GM19023 (cell line): ENCODE results near the gene AFF2.
"Not testable (repeated sequence)": the region's sequence is repeated elsewhere in the genome, so short reads cannot be mapped to it uniquely, and the experiment has no call there.

ENCODE experiments used
- ATAC-seq: cut with Tn5 transposase; IDR thresholded peaks from one replicate; pipeline ENCODE4 v1.9.1; 2021; ENCODE audit warnings: mild to moderate bottlenecking, moderate library complexity; ENCODE audit not compliant: unreplicated experiment

The AFF2 gene

DNA sequence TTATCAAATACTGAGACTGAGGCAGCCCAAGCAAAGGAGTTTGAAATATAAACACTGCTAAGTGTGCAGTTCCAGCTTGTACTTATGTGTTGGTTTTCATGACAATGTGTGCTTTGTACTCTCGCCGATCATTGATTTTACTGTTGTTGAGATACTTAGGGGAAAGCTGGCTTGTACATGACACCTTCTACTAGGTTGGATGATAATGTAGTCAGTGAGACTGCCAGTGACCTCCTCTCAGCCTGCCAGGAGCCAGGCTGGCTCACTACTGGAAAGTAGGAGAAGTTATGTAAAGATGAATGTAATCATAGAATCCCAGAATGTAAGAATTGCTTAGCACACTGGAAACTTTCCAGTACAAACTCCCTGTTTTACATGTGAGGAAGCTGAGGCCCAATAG, 132.0 kb downstream of the AFF2 start:
- ATAC-seq: no peak

DNA sequence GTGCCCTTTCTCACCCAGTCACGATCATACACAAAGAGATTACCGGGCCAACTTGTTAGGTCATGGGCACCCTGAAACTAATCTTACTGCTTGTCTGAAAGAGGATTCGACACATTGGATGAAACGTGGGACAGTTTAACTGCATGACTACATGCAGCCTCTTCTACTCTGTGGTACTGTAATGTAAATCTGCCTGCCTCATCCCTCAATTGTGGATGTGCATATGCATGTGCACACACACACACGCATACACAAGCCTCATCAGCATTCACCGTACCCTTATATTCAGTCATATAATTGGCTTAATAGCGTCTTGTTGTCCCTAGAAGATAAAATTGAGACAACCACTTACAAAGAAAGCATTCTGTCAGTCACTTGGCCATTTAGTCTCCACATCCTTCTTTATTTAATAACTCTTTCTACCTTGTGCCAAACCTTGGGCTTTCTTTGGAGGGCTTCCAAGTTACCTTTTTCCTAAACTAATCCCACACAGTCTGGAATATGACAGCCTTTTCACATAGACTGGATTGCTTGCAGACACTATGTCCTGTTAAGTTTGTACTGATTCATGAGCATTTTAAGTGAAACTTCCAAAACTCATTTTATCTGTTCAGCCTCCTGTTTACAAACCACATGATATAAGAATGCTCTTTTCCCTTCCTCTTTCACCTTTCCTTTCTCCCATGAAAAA, 132.9 kb downstream of the AFF2 start:
- no peak for ATAC-seq

DNA sequence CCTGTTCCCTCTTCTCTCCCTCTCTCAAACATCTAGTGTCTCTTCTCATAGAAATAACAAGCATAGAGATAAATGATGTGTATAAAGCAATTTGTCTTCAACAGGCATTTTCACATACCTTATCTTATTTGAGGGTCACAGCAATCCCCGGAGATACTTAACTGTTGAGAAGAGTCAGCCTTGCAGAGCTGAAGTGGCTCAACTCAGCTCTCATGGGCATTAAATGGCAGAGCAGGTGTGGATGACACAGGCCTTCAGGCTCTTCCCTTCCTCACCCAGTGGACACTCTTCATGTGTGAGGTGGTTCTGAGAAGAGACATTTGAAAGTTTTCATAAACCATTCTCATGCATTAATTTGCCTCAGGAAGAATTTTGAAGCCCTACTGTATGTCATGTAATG, 134.2 kb downstream of the AFF2 start:
- no peak for ATAC-seq

DNA sequence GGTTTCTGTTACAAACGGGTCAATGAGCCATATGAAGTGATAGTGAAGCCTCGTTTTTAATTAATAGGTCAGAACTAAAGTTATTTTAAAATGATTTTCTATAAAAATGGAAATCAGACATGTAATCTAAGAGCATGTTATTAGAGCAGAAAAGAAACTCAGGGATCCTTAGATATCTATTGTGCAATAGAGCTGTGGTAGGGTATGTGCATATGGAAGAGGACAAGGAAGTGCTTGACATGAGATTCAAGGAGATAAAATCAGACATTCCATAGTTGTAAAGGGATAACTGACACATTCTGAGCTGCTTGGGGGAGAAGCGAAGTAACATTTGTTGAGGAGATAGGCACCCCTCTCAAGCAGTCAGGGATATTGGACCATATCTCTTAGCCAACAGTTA, 143.0 kb downstream of the AFF2 start:
- ATAC-seq: no peak

DNA sequence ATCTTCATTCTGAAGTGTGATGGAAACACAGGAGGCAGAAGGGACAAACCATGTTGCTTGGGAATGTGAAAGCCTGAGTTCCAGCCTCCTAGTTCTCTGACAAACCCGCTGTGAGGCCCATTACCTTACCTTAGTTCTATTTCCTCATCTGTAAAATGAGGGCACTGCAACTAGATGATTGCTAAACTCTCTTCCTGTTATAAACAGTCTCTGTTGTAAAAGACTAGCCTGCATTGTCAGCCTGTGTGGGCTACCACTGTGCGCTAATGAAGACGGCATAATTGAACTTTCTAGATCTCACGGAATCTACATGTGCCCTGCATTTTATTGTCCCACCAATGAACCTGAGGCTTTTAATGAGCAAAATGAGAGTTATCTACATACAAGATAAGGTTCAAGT, 147.2 kb downstream of the AFF2 start:
- ATAC-seq: no peak

DNA sequence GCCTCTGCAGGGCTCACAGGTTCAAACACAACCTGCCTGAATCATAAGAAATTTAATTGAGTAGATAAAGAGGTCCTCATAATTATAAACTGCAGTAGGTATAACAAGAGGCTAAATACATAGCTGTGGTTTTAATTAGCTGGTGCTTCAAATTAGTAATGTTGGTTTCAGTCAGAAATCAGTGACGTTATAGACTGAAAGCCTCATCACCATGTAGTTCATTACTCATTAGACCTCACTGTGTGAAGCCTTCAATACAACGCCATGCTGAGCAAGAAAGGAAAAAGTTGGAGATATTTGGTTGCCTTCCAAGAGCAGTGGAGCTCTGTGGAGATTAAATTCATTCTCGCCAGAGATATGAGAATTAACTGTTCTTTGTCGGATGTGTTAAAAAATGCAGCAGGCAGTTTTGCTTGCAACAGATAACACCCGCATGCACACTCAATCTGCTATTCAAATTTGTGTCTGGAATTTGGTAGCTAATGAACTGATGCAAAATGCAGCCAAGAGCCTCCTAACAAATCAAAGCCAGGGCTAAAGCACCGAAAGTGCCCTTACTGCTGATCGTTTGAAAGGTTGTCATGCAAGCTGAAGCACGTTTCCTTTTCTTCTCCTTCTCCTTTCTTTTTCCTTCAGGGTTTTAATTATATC, 148.9 kb downstream of the AFF2 start:
- no peak for ATAC-seq

DNA sequence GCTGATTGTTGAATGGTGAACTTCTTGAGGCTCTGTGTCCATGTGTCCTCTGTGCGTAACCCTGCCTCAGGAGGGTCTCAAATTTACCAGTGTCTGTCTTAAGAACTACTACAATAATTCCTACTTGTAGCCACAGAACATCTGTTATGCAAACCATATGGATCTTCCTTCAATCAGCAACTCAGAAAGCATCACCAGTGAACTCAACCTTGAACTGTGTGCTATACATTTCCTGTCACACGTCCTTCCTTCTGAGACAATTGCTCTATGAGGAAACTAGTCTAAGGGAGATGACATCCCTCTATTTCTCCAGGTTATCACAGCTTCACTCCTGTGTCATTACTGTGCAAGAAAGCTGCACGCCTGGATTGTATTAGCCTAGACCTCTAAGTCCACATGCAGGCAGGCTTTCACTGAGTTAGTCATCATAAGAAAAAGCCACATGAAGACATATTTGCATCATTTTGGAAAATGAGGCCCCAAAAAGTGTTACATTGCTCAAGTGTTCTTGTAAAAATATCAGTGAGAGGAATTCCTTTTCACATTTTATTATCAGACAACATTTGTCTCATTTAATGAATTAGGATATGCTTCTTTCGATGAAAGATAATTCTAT, 157.8 kb downstream of the AFF2 start:
- no peak for ATAC-seq

DNA sequence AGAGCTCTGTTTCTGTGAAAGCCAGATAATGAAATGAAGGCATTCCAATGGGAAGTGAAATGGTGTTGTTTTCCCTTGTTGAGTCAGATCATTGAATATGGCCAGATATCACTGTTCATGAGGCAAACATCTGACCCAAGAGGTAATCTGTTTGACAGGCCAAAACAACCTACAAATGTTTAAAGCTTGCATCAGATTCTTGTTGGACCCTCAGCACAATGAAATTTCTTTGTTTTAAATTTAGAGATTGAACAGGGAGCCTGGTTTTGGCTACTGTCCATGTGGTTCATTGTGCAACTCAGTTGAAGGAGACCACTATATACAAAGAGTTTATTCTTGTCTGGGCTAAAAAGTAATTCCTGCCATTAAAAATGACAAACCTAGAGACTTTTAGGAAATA, 159.1 kb downstream of the AFF2 start:
- no peak for ATAC-seq

DNA sequence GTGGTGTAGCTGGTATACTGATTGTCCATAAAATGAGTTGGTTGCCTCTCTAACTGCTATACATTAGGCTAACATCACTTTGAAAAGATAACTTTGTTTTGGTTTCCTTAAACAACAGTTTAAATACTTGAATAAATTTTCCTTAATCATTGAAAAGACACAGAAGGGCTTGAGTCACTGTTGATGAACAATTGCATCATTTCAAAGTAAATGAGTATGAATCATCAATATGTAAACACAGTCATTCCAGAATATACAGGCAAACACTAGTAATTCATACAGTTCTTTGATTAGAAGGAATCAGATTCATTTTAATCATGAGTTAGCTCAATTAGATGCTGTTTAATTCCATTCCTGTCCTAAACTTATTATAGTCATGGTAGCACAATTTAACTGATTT, 160.6 kb downstream of the AFF2 start:
- ATAC-seq: no peak

DNA sequence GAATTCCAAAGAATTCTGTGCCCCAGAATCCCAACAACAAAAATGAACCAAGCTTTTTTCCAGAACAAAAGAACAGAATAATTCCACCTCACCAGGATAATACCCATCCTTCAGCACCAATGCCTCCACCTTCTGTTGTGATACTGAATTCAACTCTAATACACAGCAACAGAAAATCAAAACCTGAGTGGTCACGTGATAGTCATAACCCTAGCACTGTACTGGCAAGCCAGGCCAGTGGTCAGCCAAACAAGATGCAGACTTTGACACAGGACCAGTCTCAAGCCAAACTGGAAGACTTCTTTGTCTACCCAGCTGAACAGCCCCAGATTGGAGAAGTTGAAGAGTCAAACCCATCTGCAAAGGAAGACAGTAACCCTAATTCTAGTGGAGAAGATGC, 161.6 kb downstream of the AFF2 start:
- no peak for ATAC-seq

DNA sequence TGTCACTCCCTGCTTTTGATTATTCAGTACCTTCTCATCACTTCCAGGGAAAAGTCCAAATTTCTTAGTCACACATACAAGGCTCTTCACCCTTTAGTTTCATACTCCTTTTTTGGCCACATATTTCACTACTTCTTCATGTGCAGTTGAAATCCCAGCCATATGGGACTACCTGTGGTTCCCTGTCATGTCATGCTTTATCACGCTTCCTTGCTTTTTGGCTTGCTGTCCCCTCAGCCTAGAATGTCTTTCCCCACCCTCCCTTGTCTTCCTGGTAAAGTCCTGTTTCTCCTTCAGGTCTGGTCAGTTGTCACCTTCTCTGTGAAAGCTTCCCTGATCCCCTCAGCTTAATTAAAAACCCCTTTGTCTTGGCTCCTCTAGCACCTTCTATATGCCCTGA, 163.8 kb downstream of the AFF2 start:
- ATAC-seq: no peak

DNA sequence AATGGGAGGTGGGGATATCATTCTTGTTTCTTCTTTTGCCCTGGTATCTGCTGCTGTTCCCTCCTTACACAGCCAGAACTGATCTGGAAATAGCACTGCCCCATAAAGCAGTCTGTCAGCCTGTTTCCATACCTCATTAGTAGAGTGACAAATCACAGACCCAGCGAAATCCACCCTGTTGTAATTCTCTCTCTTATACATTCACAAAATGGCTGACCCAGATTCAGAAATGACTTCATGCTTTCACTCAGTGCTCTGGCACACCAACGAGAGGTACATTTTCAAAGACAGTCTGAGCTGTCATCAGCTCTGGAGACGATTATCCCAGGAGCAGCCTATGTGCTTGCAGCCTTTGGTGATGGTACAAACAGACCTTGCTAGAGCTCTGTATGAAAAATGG, 164.6 kb downstream of the AFF2 start:
- ATAC-seq: no peak

DNA sequence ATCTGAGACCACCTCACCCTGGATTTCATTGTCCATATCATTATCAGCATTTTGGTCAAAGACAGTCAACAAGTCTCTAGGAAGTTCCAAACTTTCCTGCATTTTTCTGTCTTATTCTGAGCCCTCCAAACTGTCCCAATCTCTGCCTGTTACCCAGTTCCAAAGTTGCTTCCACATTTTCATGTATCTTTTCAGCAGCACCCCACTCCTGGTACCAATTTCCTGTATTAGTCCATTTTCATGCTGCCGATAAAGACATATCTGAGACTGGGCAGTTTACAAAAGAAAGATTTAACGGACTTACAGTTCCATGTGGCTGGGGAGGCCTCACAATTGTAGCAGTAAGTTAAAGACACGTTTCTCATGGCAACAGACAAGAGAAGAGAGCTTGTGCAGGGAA, 168.8 kb downstream of the AFF2 start:
- ATAC-seq: not testable (repeated sequence)

DNA sequence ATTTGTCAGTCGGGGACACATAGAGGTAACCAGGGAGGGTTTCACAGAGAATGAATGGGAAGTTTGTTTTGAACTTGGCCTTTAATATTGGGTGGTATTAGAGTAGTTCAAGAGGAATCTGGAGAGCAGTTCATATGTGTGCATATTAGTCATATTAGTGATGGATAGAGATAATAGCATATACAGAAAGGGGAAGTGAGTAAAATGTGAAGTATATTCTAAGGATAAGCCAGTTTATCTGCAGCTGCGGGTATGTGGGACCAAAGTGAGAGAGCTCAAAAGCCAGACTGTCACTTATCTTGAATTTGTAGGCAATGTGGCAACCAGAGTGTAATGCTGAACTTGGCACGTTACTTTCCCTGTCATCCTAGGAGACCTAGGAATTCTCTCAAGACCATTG, 169.9 kb downstream of the AFF2 start:
- no peak for ATAC-seq

DNA sequence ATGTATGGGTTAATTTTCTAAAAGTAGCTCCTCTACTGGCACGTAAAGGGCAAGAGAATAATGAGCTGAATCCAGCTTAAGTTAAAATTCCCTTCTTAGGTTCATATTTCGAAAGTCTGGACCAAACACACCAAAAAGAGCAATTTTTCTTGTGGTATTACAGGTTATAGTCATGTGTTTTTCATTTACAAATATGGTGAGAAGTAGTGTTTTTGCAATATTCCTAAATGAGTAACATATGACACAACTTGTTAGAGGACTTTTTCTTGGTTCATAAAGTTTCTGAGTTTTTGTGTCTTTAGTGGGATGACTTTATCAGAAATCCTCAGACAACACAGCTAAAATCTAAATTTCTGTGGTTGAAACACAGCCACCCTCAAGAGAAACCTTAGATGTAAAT, 172.1 kb downstream of the AFF2 start:
- no peak for ATAC-seq

DNA sequence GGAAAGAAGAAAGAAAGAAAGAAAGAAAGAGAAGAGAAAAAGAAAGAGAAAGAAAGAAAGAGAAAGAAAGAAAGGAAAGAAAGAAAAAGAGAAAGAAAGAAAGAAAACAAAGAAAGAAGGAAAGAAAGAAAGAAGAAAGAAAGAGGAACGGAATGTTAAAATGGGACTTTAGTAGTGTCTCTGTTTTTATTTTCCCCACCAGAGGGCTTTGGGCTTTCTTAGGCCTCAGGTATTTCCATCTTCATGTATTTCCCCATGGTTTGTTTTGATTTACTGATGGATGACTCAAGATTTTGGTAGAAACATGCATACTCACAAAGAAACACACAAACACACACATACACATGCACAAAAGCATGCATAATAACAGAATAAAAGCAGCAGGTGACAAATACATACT, 181.2 kb downstream of the AFF2 start:
- no peak for ATAC-seq

DNA sequence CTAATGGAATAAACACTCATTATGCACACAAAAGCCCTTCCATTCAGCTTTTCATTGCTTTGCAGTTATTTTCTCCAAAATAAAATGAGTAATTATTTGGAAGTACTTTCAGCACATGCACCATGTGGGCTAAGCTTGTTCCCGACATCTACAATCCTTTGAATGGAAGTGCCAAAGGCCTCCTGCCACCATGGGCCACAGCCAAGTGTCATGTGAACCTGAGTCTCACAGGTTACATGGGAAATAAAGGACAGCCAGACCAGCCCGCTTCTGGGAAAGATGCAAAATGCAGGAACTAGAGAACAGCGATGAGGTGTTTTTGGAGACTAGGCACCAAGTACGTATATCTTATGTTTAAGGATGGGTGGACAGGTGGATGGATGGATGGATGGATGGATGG, 181.8 kb downstream of the AFF2 start:
- ATAC-seq: no peak

DNA sequence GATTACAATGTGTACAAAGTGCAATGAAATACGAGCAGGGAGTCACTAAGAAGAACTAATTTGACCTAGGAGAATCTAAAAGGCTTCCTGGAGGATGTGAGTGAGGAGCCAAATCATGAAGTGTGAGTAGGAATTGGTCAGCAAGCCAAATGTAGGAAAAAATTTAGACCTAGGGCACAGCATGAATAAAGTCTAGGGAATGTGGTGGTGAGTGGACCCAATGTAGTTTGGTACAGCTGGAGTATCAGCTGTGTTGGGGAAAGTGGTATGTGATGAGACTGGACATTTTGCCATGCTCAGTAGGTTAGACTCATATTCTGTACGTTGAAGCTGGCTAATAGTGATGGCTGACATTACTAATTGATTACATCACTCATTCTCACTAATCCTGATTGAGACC, 191.0 kb downstream of the AFF2 start:
- no peak for ATAC-seq

DNA sequence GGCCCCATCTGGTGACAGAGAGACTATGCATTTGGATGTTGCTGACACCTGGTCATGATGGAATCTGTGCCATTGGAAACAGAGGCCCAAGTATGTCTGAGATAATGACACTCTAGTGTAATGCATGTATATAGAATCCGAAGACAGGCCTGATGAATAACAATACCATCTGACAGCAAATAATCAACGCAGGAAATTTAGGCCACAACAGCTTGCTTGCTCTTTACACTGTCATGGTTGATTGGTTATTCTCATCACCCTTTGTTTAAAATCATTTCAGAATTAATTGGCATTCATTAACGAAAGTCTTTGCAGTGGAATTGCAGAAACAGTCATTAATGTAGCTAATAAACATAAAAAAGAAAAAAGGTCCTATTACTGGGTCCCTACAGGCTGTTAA, 194.8 kb downstream of the AFF2 start:
- ATAC-seq: no peak

DNA sequence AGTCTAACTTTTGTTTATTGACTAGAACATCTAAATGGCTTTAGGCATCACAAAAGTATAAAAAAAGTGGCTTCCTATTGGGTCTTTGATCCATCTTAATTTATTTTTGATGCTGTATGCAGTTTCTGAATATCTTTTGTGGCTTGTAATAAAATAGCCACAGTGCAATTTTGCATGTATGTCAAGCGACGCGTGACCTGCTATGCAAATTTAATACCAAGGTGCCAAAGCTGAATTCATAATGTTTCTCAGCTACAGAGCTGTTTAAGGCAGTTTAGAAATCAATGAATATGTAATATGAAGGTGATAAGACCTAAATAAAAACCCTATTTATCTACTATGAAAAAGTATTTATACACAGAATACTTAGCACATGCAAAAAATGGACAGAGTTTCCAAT, 197.8 kb downstream of the AFF2 start:
- no peak for ATAC-seq

DNA sequence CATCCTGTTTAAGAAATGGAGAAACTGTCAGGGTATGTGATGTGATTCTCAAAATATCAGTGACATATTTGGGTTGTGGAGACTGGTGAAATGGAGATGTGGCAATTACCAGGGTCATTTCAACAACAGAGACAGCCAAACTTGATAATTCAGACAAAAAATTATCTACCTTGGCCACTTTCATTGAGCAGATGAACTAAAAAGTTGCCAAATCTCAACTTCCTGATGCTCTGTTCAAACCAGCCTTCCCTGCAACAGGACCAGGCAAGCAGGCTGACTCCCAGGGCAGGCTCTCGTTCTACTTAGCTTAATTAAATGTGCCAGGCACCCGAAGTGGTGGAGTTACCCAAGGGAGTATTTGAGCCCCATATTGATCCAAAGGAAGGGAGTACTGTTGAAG, 199.6 kb downstream of the AFF2 start:
- no peak for ATAC-seq

DNA sequence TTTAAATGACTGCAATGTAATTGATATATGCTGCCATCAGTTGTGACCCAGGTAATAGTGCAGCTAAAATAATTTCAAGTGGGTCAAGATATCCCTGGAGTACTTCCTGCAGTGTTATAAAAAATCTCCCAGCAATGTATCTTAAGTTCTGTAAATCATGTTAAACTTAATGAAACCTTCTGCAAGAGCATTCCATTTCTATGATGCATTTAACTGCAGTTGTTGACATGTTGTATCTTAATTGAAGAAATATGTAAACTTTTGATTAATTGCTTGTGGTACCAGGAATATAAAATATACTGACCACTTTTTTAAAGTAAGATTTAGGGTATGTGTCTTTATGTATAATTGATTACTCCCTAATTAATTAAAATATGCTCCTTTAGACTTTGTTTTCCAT, 213.6 kb downstream of the AFF2 start:
- no peak for ATAC-seq

DNA sequence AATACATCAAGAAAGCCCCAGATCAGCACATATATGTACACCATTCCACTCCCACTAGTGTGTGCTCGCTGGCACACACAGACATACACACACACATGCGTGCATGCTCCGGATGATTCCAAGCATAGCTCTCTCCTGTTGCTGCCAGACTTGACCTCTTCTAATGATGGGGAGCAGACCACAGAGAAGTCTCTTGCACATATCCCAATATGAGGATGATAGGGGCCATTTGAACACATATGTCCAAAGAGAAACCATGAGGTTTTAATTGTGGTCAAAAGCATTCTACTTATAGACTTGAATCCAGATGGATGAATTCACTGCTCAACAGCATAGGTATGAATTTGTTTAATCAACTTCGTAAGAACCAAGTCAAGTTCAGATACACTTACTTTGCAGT, 214.9 kb downstream of the AFF2 start:
- no peak for ATAC-seq
